Stimulated activated CD4-positive, alpha-beta T cell treated with anti-CD3 and anti-CD28 coated beads, Interleukin-15, amount 100 ng/mL, for 48 hours (primary cell): ENCODE results near the gene ZIC3.
"Not testable (repeated sequence)": the region's sequence is repeated elsewhere in the genome, so short reads cannot be mapped to it uniquely, and the experiment has no call there.

Experiments used
- DNase-seq, 2 donors: peaks; one replicate each; pipeline ENCODE4 v3.0.0-alpha.2; 2020; ENCODE audit warnings: low read depth in 2 of 2

Gene ZIC3

DNA sequence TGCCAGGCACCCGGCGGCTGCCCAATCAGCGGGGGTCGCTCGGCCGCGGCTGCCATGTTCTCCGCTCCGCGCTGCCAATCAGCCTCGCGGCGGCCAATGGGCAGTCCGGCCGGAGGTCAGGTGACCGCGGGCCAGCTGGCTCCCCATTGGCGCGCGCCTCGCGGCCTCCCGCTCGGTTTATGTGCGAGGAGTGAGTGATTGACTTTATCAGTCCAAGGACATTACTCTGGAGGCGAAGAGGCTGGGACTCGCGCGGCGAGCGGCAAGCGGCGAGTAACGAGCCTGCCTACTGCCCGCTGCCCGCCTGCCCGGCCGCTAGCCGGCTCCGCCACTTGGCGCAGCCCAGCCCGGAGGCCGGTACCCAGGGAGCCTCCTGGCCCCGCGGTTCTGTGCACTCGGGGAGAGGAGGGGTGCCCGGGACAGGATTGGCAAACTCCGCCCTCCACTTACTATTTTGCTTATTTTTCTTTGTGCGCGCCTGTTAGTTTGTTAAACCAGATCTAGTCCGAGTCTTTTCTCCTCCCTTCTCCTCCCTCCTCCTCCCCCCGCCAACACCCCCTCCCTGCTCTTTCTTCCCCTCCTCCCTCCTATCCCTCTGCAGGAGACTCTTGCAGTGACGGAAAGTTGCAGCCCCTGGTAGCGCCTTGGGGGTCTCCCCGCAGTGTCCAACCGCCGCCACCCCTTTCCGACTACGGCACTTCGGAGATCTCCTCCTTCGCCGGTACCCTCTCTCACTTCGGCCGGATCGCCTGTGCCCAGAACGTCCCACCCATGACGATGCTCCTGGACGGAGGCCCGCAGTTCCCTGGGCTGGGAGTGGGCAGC, at the start of gene ZIC3:
Gene ZIC3, plus strand, starts transcription at position 207 of the 825 bp plus-strand sequence. Its CDS starts 565 bp downstream, at position 772.
- DNase-seq: no peak

DNA sequence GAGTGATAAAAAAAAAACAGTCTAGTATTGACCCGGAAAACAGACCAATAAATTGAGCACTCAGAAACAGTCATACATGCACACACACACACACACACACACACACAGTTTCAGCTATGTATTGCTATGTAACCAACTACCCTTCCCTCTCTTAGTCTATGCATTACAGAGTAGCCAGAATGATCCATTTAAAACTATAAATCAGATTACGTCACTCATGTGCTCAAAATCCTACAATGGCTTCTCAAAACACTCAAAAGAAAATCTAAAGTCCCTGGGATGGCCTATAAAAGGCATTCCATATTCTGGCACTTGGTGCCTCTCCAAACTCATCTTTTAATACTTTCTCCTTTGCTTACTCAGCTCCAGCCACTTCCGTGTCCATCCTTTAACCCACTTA, 46.5 kb upstream of the ZIC3 start:
- DNase-seq: no peak

DNA sequence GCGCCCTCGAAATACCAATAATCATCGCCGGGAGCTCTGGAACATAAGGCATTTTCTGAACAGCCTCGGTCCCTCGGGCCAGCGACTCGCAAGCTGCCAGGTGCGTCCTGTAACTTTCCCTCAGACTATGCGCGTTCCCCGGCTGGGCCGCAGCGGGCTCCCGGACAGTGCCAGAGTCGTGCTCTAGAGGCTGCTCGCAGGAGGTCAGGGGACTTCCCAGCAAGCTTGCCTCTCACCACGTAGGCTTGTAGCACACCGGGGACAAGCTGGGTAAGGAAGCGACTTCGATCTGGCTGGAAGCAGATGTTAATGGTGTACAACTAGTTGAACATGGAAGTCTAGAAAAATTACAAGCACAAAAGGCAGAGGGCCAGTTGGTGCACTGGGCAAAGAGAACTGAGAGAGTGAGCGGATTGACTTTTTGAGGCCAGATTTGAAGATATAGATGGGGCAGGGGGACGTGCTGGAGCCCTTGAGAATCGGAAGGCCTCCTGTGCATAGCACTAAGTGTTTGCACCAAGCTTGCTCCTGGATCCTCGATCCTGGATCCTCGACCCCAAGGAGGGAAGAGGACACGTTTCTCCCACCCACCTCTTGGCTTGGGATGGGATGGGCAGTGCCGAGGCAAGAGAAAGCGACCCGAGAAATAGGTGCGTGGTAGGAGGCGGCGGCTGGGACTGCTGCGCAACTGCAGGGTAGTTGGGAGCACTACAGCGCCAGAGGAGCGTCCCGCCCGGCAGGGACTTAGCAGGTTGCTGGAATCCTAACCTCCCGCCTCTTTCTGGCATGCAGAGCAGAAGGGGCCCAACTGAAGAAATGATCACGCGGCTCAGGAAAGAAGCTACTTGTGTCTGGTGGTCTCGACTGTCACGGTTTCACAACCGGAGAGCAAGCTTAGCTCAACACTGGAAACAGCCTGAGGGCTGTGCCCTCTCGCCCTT, 19.9 kb upstream of the ZIC3 start:
- DNase-seq: no peak

GRCh38 chrX:137547291-137547690, 18.6 kb upstream of the ZIC3 start:
- DNase-seq: no peak

- DNase-seq: no peak
Observed at GRCh38 chrX:137548261-137548660, 17.7 kb upstream of the ZIC3 start.

DNA sequence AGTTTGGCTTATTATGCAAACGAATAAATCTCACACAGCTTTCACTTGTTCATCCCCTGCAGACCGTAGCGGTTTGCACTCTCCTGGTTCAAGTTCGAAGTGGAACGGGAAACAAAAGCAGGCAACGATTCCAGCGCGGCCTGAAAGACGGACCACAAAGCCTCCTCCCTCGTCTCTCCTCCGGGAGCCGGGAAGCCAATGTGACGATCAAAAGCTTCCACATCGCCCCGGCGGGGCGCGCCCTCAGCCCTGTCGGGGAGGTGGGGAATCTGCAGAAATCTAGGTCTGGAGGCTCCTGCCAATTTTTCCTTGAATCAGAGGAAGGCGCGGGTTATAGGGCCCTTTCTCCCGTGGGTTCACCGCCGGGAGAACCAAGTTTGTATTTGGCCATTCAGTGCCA, 16.9 kb upstream of the ZIC3 start:
- DNase-seq: no peak

- no peak for DNase-seq
Observed at GRCh38 chrX:137549851-137550664, 15.9 kb upstream of the ZIC3 start.

DNA sequence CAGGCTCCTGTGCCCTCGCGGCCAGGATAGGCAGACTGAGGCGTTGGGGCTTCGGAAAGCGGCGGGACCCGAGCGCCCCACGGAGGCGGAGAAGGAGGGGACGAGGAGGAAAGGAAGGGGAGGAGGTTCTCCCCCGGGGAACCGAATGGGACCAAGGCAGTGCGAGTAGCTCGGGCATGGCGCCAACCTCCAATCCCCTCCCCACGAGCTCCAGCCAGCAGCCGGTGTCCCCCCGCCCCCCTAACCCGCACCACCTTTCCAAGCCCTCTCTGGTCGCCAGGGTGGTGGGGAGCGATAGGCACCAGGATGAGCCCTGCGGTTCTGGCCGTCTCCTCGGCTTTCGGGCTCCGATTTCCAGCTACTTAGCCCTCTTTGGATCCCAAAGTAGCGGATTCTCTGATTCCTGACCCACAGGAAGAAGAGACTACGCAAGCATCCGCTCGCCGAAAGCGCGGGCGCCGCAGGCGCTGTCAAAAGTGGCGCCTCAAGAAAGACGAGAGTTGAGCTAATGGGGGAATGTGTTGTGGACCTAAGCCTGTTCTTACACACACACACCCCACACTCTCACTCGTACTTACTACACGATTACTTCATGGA, 15.2 kb upstream of the ZIC3 start:
- no peak for DNase-seq

DNA sequence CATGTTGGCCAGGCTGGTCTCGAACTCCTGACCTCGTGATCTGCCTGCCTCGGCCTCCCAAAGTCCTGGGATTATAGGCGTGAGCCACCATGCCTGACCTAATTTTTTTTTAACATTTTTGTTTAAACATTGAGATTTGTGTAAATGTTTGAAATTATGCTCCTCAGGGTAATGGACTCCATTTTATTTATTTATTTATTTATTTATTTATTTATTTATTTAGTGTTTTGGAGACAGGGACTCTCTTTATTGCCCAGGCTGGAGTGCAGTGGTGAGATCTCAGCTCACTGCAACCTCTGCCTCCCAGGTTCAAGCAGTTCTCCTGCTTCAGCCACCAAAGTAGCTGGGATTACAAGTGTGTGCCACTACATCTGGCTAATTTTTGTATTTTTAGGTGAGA, 13.8 kb upstream of the ZIC3 start:
- not testable (repeated sequence) for DNase-seq

DNA sequence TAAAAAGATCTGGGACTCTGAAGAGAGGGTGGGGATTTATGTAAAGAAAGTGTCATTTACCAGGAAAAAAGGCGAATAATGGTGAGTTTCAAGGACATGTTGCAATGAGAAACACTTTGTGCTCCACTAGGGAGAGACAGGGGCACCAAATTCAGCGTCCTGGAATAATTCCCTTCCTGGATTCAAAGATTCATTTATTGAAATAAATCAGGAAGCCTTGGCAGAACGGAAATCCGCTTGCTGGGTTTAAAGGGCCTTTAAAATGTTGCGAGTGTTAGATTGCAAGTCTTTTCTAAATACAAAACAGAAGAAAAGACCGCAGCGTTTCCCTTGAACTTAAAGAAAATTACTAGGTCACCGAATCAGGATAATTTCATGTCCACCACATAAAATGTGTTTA, 3.8 kb upstream of the ZIC3 start:
- no peak for DNase-seq

GRCh38 chrX:137563681-137564651, 2.0 kb upstream of the ZIC3 start:
- no peak for DNase-seq

DNA sequence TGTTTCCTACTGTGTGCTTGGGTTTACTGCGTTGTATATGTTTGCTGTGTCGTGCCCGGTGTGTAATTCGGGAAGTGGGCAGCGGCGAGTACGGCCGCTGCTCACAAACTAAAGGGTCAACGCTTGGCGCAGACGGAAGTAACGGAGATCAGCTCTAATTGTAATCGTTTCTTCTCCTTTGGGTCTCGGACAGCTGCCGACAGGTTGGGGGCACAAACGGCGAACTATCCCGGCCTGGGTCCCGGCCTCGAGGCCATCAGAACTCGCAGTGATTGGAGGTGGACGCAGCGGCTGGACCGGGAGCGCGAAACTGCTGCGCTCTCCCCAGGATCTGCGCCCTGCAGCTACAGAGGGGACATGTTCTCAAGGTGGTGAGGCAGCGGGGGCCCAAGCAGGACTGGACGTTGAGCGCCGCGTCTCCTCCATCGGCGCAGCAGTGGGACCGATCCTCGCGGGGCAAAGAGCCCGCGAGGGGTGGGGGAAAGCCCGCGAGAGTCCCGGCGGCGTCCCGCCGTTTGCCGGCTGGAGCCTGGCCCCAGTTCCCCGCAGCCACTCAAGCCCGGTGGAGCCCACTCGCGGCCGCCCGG, 516 bp upstream of the ZIC3 start:
- DNase-seq: no peak

DNA sequence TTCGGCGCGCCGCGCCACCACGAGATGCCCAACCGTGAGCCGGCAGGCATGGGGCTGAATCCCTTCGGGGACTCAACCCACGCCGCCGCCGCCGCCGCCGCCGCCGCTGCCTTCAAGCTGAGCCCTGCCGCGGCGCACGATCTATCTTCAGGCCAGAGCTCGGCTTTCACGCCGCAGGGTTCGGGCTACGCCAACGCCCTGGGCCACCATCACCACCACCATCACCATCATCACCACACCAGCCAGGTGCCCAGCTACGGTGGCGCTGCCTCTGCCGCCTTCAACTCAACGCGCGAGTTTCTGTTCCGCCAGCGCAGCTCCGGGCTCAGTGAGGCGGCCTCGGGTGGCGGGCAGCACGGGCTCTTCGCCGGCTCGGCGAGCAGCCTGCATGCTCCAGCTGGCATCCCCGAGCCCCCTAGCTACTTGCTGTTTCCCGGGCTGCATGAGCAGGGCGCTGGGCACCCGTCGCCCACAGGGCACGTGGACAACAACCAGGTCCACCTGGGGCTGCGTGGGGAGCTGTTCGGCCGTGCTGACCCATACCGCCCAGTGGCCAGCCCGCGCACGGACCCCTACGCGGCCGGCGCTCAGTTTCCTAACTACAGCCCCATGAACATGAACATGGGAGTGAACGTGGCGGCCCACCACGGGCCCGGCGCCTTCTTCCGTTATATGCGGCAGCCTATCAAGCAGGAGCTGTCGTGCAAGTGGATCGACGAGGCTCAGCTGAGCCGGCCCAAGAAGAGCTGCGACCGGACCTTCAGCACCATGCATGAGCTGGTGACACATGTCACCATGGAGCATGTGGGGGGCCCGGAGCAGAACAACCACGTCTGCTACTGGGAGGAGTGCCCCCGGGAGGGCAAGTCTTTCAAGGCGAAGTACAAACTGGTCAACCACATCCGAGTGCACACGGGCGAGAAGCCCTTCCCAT, 1.1 kb downstream of the ZIC3 start:
- no peak for DNase-seq

- no peak for DNase-seq
Observed at GRCh38 chrX:137567682-137568232, 1.8 kb downstream of the ZIC3 start.

DNA sequence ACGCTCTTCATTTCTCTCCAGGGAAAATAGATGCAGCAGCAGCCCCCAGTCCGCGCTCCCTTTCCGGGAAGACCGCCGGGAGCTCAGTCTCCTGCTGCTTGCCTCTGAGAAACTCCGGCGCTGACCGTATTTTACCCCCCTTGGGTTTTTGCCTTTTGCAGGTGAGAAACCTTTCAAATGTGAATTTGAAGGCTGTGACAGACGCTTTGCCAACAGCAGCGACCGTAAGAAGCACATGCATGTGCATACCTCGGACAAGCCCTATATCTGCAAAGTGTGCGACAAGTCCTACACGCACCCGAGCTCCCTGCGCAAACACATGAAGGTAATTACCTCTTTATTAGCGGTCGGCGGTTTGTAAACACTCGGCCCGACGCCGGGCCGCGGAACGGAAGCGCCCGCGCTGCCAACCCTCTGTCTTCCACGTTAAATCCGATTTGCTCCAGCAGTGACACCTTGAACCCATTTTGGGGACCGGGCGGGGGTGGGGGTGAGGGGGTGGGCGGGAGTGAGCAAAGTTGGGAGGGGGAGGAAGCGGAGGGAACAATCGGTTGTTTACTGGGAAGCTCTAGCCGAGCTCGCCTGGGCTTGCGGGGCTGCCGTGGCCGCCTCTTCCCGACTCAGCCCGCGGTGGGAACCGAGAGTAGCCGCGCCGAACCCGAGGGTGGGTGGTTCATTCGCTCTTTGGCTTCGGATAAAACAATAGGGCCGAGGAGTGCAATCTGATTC, 3.0 kb downstream of the ZIC3 start:
- no peak for DNase-seq

DNA sequence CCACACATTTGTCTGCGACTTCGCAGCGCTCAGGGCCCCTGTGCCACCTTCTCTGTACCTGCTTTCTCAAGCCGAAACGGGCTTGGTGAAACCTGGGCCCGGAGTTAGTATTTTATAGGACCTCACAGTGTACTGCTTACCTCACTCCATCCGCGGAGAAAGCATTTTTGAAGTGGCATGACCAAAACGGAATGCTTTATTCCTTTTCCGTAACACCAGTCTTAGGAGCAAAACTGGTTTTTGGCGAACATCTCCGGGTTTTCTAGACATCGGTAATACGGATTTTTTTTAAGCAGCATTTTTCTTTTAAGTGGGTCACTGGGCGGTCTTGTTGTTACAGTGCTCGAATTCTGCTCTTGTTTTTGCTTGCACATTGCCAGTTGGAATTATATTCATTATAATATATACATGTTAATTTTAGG, 3.6 kb downstream of the ZIC3 start:
- DNase-seq: no peak

DNA sequence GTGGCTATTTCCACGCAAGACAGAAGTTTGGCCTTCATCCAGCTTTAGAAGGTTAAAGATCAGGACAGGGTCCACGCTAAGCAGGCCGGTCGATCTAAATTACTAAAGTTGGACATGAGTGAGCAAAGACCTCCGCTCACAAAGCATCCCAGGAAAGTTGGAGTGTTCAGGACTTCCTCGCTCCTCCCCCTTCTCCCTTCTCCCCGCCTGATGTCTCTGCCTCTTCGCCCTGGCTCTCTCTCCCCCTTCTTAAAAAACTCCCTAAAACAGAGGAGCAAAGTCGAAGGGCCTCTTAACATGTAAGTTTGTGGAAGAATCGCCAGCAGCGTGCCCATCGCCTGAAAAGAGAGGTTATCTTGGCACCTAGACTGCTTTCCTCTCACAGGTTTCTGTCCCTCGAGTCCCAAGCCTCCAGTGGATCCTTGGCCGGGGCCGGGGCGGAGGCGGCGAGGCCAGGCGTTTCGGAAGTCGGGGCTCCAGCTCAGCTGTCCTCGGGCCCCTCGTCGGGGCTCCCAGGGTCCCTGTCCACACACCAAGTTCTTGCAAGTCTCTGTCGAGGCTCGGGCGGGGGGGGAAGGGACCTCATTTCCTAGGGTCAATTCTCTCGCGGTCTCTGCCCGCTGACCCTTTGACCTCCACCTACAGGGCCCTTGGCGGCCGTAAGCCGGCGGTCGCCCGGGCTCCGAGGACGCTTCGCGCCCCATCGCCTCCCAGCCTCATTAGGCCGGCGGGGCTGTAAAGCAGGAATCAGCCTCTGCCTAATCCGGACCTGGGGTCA, 7.6 kb downstream of the ZIC3 start:
- DNase-seq: no peak
